ENCODE measurements around the gene CDH10. TPM values are rescaled to one million over a fixed set of nuclear protein-coding genes. Genes with fewer than 3 reads are reported as not detected.

Gene CDH10
- total RNA-seq, 1 experiment from 2014 or later: 1.6 TPM

DNA sequence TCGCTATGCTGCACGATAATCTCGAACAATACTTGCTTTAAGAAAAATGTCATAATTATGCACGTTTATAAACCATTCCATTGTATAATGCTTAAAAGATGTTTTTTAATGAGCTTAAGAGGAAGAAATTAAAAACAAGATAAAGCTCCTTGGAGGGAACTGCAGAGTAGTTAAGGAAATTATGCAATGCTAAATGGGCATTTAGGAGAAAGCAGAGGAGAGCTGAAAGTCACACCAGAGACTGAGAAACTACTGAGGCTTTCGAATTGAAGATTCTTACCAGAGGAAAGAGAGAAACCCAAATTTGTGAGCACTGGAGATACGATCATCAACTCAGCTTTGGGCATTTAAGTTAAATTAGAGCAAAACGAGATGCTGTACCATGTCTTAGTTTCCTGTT, 119.4 kb downstream of the CDH10 start:
- H3K9me3 ChIP-seq: no peaks in the 10 kb centered on the region
- H3K4me3 ChIP-seq: no peak overlapping the region
- no peaks in the 10 kb centered on the region for H3K36me3 ChIP-seq
- DNase-seq: no peak
- H3K27me3 ChIP-seq: no peaks in the 10 kb centered on the region

DNA sequence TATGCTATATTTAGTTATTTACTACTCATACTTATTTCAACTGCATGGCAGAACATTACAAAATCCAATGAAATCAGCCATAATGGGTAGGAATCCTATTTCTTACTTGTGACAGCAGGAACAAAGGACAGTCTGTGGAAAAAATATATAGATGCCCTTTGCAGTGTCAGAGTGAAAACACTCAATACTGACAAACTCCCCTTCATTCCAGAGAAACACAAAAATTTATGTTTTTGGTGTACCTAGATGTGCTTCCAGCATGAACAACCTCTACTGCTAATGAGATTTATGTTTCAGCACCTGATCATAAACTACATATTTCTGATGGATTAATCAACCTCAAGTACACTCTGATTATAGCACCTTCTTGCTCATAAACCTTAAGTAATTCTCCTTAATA, 132.4 kb downstream of the CDH10 start:
- Histone ChIP-seq H3K9me3 (no peaks in the 10 kb centered on the region), H3K36me3 (no peaks in the 10 kb centered on the region), H3K27me3 (no peaks in the 10 kb centered on the region), H3K4me3 (no peak overlapping the region)
- no peak for DNase-seq

DNA sequence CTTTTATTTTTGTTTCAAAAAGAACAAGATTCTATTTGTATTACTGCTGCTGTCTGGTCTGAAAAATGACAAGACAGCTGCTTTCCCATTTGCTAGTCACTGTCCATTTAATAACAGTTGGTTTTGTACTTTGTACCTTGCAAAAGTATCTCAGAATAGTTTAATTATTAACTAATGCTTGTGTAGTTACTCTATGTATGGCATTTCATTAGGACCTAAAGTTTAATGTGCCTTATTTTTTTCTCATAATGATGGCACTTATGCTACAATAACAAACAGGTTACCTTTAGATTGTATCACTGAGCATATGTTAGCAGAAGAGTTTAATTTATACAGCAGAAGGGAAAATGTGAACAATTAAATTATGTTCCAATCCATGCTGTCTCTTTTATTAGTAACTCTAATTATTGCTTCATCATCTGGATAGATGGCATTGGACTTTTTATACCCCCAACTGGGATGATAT, 134.2 kb downstream of the CDH10 start:
- DNase-seq: no peak
- H3K27me3 ChIP-seq: no peaks in the 10 kb centered on the region
- H3K4me3 ChIP-seq: no peak overlapping the region
- H3K9me3 ChIP-seq: no peaks in the 10 kb centered on the region
- no peaks in the 10 kb centered on the region for H3K36me3 ChIP-seq

- no peak for DNase-seq
- Histone ChIP-seq H3K27me3 (no peaks in the 10 kb centered on the region), H3K4me3 (no peak overlapping the region), H3K9me3 (no peaks in the 10 kb centered on the region), H3K36me3 (no peaks in the 10 kb centered on the region)
Measured at GRCh38 chr5:24509943-24510342, 134.8 kb downstream of the CDH10 start.

DNA sequence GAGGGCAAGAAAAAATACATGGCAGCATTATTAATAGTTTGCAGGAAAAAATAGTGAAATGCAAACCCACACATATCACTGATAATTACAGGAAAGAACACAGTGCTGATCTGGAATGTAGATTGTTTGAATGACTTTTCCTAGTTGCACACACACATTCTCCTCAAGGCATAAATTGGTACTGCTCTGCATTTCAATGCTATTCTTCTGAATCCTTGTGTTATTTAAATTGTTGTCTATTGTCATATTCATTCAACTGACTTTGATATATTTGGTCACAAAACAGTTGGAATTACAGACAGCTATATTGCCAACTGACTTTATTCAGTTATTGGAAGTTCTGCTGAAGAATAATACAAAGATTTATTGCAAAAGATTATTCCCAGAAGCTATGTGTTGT, 139.5 kb downstream of the CDH10 start:
- no peak for DNase-seq
- H3K36me3 ChIP-seq: no peaks in the 10 kb centered on the region
- no peaks in the 10 kb centered on the region for H3K27me3 ChIP-seq
- no peaks in the 10 kb centered on the region for H3K9me3 ChIP-seq
- H3K4me3 ChIP-seq: no peak overlapping the region

GRCh38 chr5:24497591-24498157, 147.1 kb downstream of the CDH10 start:
- no peak for DNase-seq
- Histone ChIP-seq H3K27me3 (no peaks in the 10 kb centered on the region), H3K9me3 (no peaks in the 10 kb centered on the region), H3K36me3 (no peaks in the 10 kb centered on the region), H3K4me3 (no peak overlapping the region)

DNA sequence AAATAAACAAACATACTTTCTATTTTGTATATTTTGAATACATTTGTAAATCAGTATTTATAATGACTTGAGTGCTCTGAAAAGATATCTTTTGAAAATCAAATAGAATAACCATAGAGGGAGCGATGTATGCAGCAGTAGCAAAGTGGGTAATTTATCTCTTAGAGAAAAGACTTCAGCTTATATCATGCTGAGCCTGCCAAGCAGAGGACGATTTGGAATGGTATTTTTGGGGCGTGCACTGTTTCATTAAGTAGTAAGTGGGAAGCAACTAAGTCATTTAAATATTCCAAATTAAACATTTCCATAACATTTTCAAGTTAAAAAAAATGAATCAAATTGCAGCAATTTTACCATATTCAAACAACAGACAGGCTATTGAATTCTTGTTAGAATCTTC, 147.6 kb downstream of the CDH10 start:
- Histone ChIP-seq H3K27me3 (no peaks in the 10 kb centered on the region), H3K9me3 (no peaks in the 10 kb centered on the region), H3K36me3 (no peaks in the 10 kb centered on the region), H3K4me3 (no peak overlapping the region)
- DNase-seq: no peak

DNA sequence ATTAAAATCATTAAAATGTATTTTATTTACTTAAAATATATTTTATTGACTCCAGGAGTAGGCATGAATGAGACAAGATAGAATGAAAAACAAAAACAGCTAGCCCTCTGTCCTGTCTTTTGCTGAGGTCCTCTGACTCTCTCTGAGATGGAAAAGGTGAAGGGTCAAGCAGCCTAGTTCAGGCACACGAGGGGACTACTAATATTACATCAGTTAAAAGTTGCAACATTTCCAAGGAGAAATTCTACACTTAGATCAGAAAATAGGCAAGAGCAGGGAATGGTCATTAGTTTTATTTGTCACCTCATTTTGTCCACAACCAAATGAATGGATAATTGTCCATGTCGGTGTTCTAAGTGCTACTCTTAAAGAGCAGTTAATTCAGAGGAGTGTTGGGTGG, 148.5 kb downstream of the CDH10 start:
- Histone ChIP-seq H3K36me3 (no peaks in the 10 kb centered on the region), H3K4me3 (no peak overlapping the region), H3K27me3 (no peaks in the 10 kb centered on the region), H3K9me3 (no peaks in the 10 kb centered on the region)
- no peak for DNase-seq

GRCh38 chr5:24492229-24492628, 152.5 kb downstream of the CDH10 start:
- no peak for DNase-seq
- no peaks in the 10 kb centered on the region for H3K9me3 ChIP-seq
- H3K36me3 ChIP-seq: no peaks in the 10 kb centered on the region
- no peak overlapping the region for H3K4me3 ChIP-seq
- H3K27me3 ChIP-seq: no peaks in the 10 kb centered on the region

GRCh38 chr5:24491490-24491889, 153.3 kb downstream of the CDH10 start:
- no peaks in the 10 kb centered on the region for H3K9me3 ChIP-seq
- H3K27me3 ChIP-seq: no peaks in the 10 kb centered on the region
- H3K36me3 ChIP-seq: no peaks in the 10 kb centered on the region
- no peak for DNase-seq
- no peak overlapping the region for H3K4me3 ChIP-seq

GRCh38 chr5:24487368-24488229, 157.2 kb downstream of the CDH10 start:
- H3K4me3 ChIP-seq: no peak overlapping the region
- no peaks in the 10 kb centered on the region for H3K36me3 ChIP-seq
- no peaks in the 10 kb centered on the region for H3K9me3 ChIP-seq
- no peaks in the 10 kb centered on the region for H3K27me3 ChIP-seq
- DNase-seq: no peak

DNA sequence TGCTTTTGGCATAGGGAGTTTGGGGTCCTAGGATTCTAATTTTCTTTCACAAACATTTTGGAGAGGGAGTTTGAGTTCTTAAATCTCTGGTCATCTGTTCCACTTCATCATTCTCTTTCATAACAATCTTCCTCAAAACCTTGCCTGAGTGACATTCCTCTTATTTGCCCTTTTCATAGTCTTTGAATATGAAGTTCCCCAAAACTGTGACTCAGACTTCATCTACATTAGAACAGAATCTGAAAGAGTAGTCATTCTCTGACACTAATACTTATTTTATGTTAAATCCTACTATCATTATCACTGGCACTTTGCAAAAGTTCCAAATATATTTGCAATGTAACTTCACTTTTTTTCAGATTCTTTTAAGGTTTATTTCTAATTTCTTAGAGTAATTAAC, 163.8 kb downstream of the CDH10 start:
- no peak overlapping the region for H3K4me3 ChIP-seq
- no peak for DNase-seq
- no peaks in the 10 kb centered on the region for H3K36me3 ChIP-seq
- no peaks in the 10 kb centered on the region for H3K9me3 ChIP-seq
- no peaks in the 10 kb centered on the region for H3K27me3 ChIP-seq

GRCh38 chr5:24477958-24478357, 166.8 kb downstream of the CDH10 start:
- DNase-seq: no peak
- H3K4me3 ChIP-seq: no peak overlapping the region
- H3K9me3 ChIP-seq: no peaks in the 10 kb centered on the region
- no peaks in the 10 kb centered on the region for H3K36me3 ChIP-seq
- no peaks in the 10 kb centered on the region for H3K27me3 ChIP-seq

GRCh38 chr5:24475101-24475500, 169.7 kb downstream of the CDH10 start:
- H3K9me3 ChIP-seq: no peaks in the 10 kb centered on the region

GRCh38 chr5:24474685-24475084, 170.1 kb downstream of the CDH10 start:
- no peaks in the 10 kb centered on the region for H3K36me3 ChIP-seq
- DNase-seq: no peak
- no peaks in the 10 kb centered on the region for H3K9me3 ChIP-seq
- H3K27me3 ChIP-seq: no peaks in the 10 kb centered on the region
- H3K4me3 ChIP-seq: no peak overlapping the region

More at GRCh38 chr5:24475101-24475500, 169.7 kb downstream of the CDH10 start:
- H3K4me3 ChIP-seq: no peak overlapping the region
- no peaks in the 10 kb centered on the region for H3K27me3 ChIP-seq
- no peak for DNase-seq
- H3K36me3 ChIP-seq: no peaks in the 10 kb centered on the region

DNA sequence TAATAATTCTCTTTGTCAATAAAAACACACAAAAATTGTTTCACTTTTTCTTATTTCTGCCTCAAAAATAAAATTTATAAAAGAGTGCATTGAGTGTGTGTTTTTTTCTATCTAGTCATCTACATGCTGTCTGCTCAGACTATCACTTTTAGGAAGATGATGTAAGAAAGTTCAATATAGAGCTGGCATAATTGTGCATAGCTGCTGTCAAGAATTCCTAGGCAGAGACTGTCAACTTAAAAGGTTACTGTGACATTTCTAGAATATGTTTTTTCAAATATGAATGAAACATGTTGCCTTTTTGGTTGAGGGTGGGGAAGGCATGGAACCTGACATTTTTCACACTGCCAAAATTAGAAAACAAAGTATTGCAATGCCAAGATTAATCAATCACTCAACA, 172.3 kb downstream of the CDH10 start:
- DNase-seq: no peak
- Histone ChIP-seq H3K36me3 (no peaks in the 10 kb centered on the region), H3K9me3 (no peaks in the 10 kb centered on the region), H3K4me3 (no peak overlapping the region), H3K27me3 (no peaks in the 10 kb centered on the region)

GRCh38 chr5:24444414-24444813, 200.4 kb downstream of the CDH10 start:
- H3K9me3 ChIP-seq: no peaks in the 10 kb centered on the region
- H3K4me3 ChIP-seq: no peak overlapping the region
- H3K27me3 ChIP-seq: no peaks in the 10 kb centered on the region
- no peaks in the 10 kb centered on the region for H3K36me3 ChIP-seq
- DNase-seq: no peak

GRCh38 chr5:24439465-24439864, 205.3 kb downstream of the CDH10 start:
- no peak for DNase-seq
- Histone ChIP-seq H3K36me3 (no peaks in the 10 kb centered on the region), H3K9me3 (no peaks in the 10 kb centered on the region), H3K4me3 (no peak overlapping the region), H3K27me3 (no peaks in the 10 kb centered on the region)
